H1 (cell line): Measurements from ENCODE around the gene SPDYE6. TPM values are rescaled to one million over a fixed set of nuclear protein-coding genes. Genes with fewer than 3 reads are reported as not detected.

Source experiments
- CTCF ChIA-PET: fragments of 300-600 bp; sonication (Branson Sonifier 250); formaldehyde crosslinking; loops from one replicate; lab custom pipeline; 2021; ENCODE audit not compliant: partially characterized antibody; lab: Charles Lee
- POLR2A ChIA-PET: fragments of 300-600 bp; sonication (Branson Sonifier 250); formaldehyde crosslinking; loops from one replicate; lab custom pipeline; 2021; ENCODE audit warnings: inconsistent platforms; ENCODE audit not compliant: partially characterized antibody; lab: Charles Lee
- DNase-seq, 2 experiments: peaks; one replicate each; pipeline versions ENCODE4 v3.0.0 to v3.0.0-alpha.2; 2010 to 2022; ENCODE audit warnings: low spot score in 2 of 2, low read depth in 1 of 2, mixed read lengths in 1 of 2
- FAIRE-seq: peaks from 2 replicates; lab custom pipeline; 2011; peaks lifted over from hg19 to GRCh38; lab: Jason Lieb, UNC
- H2AFZ ChIP-seq: 2 replicates; pipeline ENCODE4 v1.8.1; 2012; ENCODE audit warnings: low read length, inconsistent platforms
- H2AK5ac ChIP-seq: 2 replicates; pipeline ENCODE4 v1.6.1; 2013; ENCODE audit warnings: low read depth, low read length
- H2BK120ac ChIP-seq: replicated peaks from 2 replicates; pipeline ENCODE3; 2013; ENCODE audit warnings: low read depth, low read length, inconsistent platforms
- H2BK12ac ChIP-seq: 2 replicates; pipeline ENCODE4 v1.6.1; 2013; ENCODE audit warnings: low read depth, low read length
- H2BK15ac ChIP-seq: 2 replicates; pipeline ENCODE4 v1.6.1; 2013; ENCODE audit warnings: low read length
- H2BK20ac ChIP-seq: 2 replicates; pipeline ENCODE4 v1.6.1; 2013; ENCODE audit warnings: low read length
- H2BK5ac ChIP-seq: 2 replicates; pipeline ENCODE4 v1.6.1; 2013; ENCODE audit warnings: low read depth, low read length
- H3K14ac ChIP-seq: 2 replicates; pipeline ENCODE4 v1.6.1; 2013; ENCODE audit warnings: inconsistent platforms; ENCODE audit not compliant: insufficient read length
- H3K18ac ChIP-seq: 2 replicates; pipeline ENCODE4 v1.6.1; 2013; ENCODE audit warnings: low read length; ENCODE audit errors: extremely low read depth
- H3K23ac ChIP-seq: 2 replicates; pipeline ENCODE4 v1.6.1; 2013; ENCODE audit warnings: inconsistent platforms; ENCODE audit not compliant: insufficient read length
- H3K23me2 ChIP-seq: 2 replicates; pipeline ENCODE4 v1.6.1; 2013; ENCODE audit warnings: low read depth, low read length
- H3K27ac ChIP-seq: 2 replicates; pipeline ENCODE4 v1.6.1; 2011; ENCODE audit warnings: low read depth, low read length, inconsistent platforms
- H3K27me3 ChIP-seq, 4 experiments: replicated peaks in 1 of 4; 1 replicate in 1 of 4; 2 replicates in 3 of 4; pipeline versions ENCODE4 v1.6.1 to v1.8.1; 2011 to 2013; ENCODE audit warnings: low read length in 3 of 4, mild to moderate bottlenecking in 3 of 4, inconsistent platforms in 2 of 4, mixed read lengths in 2 of 4, moderate library complexity in 1 of 4; ENCODE audit not compliant: control insufficient read depth in 3 of 4, insufficient read depth in 3 of 4; ENCODE audit errors: extremely low read depth in 1 of 4
- H3K36me3 ChIP-seq, 4 experiments: 2 replicates each; pipeline versions ENCODE4 v1.6.1 to v1.8.1; 2011 to 2013; ENCODE audit warnings: mild to moderate bottlenecking in 4 of 4, low read length in 3 of 4, moderate library complexity in 2 of 4, control low read depth in 1 of 4, inconsistent platforms in 1 of 4; ENCODE audit not compliant: insufficient read depth in 4 of 4, control insufficient read depth in 2 of 4
- H3K4ac ChIP-seq: replicated peaks from 2 replicates; pipeline ENCODE3; 2013; ENCODE audit warnings: low read length, low read depth, mixed read lengths, inconsistent platforms; ENCODE audit not compliant: insufficient read length
- H3K4me1 ChIP-seq, 4 experiments: replicated peaks in 1 of 4; 1 replicate in 1 of 4; 2 replicates in 3 of 4; pipeline versions ENCODE4 v1.6.1 to v1.8.1; 2011 to 2013; ENCODE audit warnings: low read length in 3 of 4, inconsistent platforms in 2 of 4, mixed read lengths in 1 of 4; ENCODE audit not compliant: insufficient read depth in 4 of 4, control insufficient read depth in 3 of 4
- H3K4me2 ChIP-seq, 2 experiments: 2 replicates each; pipeline versions ENCODE4 v1.6.1 to v1.8.1; 2011 to 2013; ENCODE audit warnings: low read depth in 2 of 2, low read length in 2 of 2, control low read depth in 1 of 2, inconsistent platforms in 1 of 2, mild to moderate bottlenecking in 1 of 2; ENCODE audit not compliant: insufficient read depth in 1 of 2
- H3K4me3 ChIP-seq, 4 experiments: fragments of 200-600, 300-600 bp in 1 of 4; sonication (generic), shearing (Covaris generic), sonication (Bioruptor Twin) in 1 of 4; 2 replicates each; pipeline versions ENCODE4 v1.5.1 to v1.8.1; 2011 to 2016; ENCODE audit warnings: low read length in 4 of 4, low read depth in 3 of 4, control low read depth in 2 of 4, inconsistent platforms in 2 of 4, mild to moderate bottlenecking in 2 of 4, mixed read lengths in 1 of 4, moderate library complexity in 1 of 4; ENCODE audit not compliant: insufficient read depth in 2 of 4; ENCODE audit errors: extremely low read depth in 1 of 4
- H3K56ac ChIP-seq: replicated peaks from 2 replicates; pipeline ENCODE3; 2013; ENCODE audit warnings: low read depth, mild to moderate bottlenecking, mixed read lengths, low read length, inconsistent platforms; ENCODE audit not compliant: insufficient read length
- H3K79me1 ChIP-seq: 2 replicates; pipeline ENCODE4 v1.6.1; 2013; ENCODE audit warnings: low read depth, low read length, control low read depth
- H3K79me2 ChIP-seq, 2 experiments: 2 replicates each; pipeline versions ENCODE4 v1.6.1 to v1.8.1; 2012 to 2013; ENCODE audit warnings: low read length in 2 of 2, mild to moderate bottlenecking in 2 of 2, inconsistent platforms in 1 of 2; ENCODE audit not compliant: insufficient read depth in 2 of 2, control insufficient read depth in 1 of 2
- H3K9ac ChIP-seq, 4 experiments: replicated peaks in 1 of 4; 1 replicate in 1 of 4; 2 replicates in 3 of 4; pipeline versions ENCODE4 v1.6.1 to v1.8.1; 2011 to 2013; ENCODE audit warnings: low read depth in 3 of 4, low read length in 3 of 4, control low read depth in 2 of 4, mild to moderate bottlenecking in 2 of 4, moderate library complexity in 2 of 4, inconsistent platforms in 1 of 4; ENCODE audit errors: extremely low read depth in 1 of 4
- H3K9me3 ChIP-seq, 2 experiments: 2 replicates each; pipeline versions ENCODE4 v1.6.1 to v1.8.1; 2012 to 2013; ENCODE audit warnings: mild to moderate bottlenecking in 2 of 2, moderate library complexity in 2 of 2, control low read depth in 1 of 2, inconsistent platforms in 1 of 2, low read depth in 1 of 2, low read length in 1 of 2, mixed read lengths in 1 of 2; ENCODE audit not compliant: insufficient read depth in 2 of 2
- H4K20me1 ChIP-seq, 2 experiments: replicated peaks in 1 of 2; 2 replicates each; pipeline versions ENCODE3 to v1.8.1; 2011 to 2013; ENCODE audit warnings: inconsistent platforms in 2 of 2, low read length in 2 of 2, mild to moderate bottlenecking in 1 of 2; ENCODE audit not compliant: insufficient read depth in 2 of 2, control insufficient read depth in 1 of 2
- H4K5ac ChIP-seq: 2 replicates; pipeline ENCODE4 v1.6.1; 2013; ENCODE audit warnings: low read length, low read depth, mixed read lengths, inconsistent platforms; ENCODE audit not compliant: insufficient read length
- H4K8ac ChIP-seq: 2 replicates; pipeline ENCODE4 v1.8.0; 2013; ENCODE audit warnings: mild to moderate bottlenecking, moderate library complexity, low read length, inconsistent platforms; ENCODE audit not compliant: insufficient read depth; ENCODE audit errors: extremely low read depth
- H4K91ac ChIP-seq: replicated peaks from 2 replicates; pipeline ENCODE3; 2013; ENCODE audit warnings: low read length, mixed read lengths, inconsistent platforms; ENCODE audit not compliant: insufficient read length
- CHD1 ChIP-seq: IDR thresholded peaks from 2 replicates; pipeline ENCODE4 v1.6.1; 2012; ENCODE audit warnings: low read depth, low read length, improper control_type of control experiment
- MAFK ChIP-seq: IDR thresholded peaks from 2 replicates; pipeline ENCODE4 v1.6.1; 2012; ENCODE audit warnings: low read depth, mild to moderate bottlenecking, improper control_type of control experiment, low read length
- RAD21 ChIP-seq, 2 experiments: IDR thresholded peaks in 1 of 2; conservative IDR thresholded peaks in 1 of 2; 2 replicates each; pipeline ENCODE4 v1.6.1; 2011; ENCODE audit warnings: low read depth in 2 of 2, low read length in 2 of 2, improper control_type of control experiment in 1 of 2, inconsistent platforms in 1 of 2, mild to moderate bottlenecking in 1 of 2, moderate library complexity in 1 of 2
- TEAD4 ChIP-seq: IDR thresholded peaks from 2 replicates; pipeline ENCODE4 v1.6.1; 2012; ENCODE audit warnings: low read depth, low read length, inconsistent platforms, mixed read lengths
- ZNF274 ChIP-seq: IDR thresholded peaks from 2 replicates; pipeline ENCODE4 v1.7.0; 2012; ENCODE audit warnings: low read length, borderline replicate concordance; ENCODE audit errors: extremely low read depth
- WGBS, 2 experiments: shearing (Covaris generic) in 1 of 2; methylation state at CpG; one replicate each; pipeline versions ENCODE4 v1.1.6 to v1.1.7; 2013 to 2015; ENCODE audit warnings: low lambda C conversion rate in 2 of 2, mixed read lengths in 2 of 2, inconsistent platforms in 1 of 2, low coverage in 1 of 2, missing lambda C conversion rate in 1 of 2; ENCODE audit not compliant: insufficient replicate concordance in 2 of 2, insufficient coverage in 1 of 2, insufficient read length in 1 of 2; ENCODE audit errors: extremely low coverage in 1 of 2, missing lambda C conversion rate in 1 of 2; 5-methylcytosine and 5-hydroxymethylcytosine counted together
- polyA plus RNA-seq, 7 experiments: library from polyadenylated mRNA; depleted of rRNA in 3 of 7; stranded (reverse) in 5 of 7; unstranded in 2 of 7; fragments of >200 nt in 5 of 7; fragments of 200-250 nt in 2 of 7; gene quantifications; 1 replicate in 5 of 7; 2 replicates in 1 of 7; 4 replicates in 1 of 7; pipeline versions ENCODE4 v1.2.1 to v1.2.3, GENCODE V29; 2011 to 2013; ENCODE audit warnings: missing spikeins in 2 of 7, mixed read lengths in 2 of 7
- total RNA-seq: library from RNA; stranded (reverse); fragmentation: NEBNext Ultra II Directional; extraction: Animal tissue kit (Norgen Biotek cat#: 25700); gene quantifications from 2 replicates; pipeline ENCODE4 v1.2.1, GENCODE V29; 2021
- TF ChIP-seq, protein P1 (sequence below), 3 experiments: IDR thresholded peaks; 1 replicate in 2 of 3; 2 replicates in 1 of 3; pipeline versions ENCODE4 v1.5.1 to v1.6.1; 2011; ENCODE audit warnings: low read length in 3 of 3, mild to moderate bottlenecking in 3 of 3, inconsistent platforms in 2 of 3, low read depth in 1 of 3, moderate library complexity in 1 of 3; ENCODE audit not compliant: insufficient read depth in 1 of 3; ENCODE audit errors: control extremely low read depth in 1 of 3

SPDYE6 gene
- total and polyA plus RNA-seq, 2 of the 8 experiments (the other 6 are each of a cell fraction or from before 2014, with no cell fraction given) = not detected

GRCh38 chr7:102395873-102396709, 39.8 kb upstream of the SPDYE6 start, which contains the start of gene PRKRIP1:
Gene PRKRIP1, plus strand, starts transcription at chr7:102396363. Its CDS starts 49 bp downstream, at chr7:102396412.
- peaks cover 11% of the 10 kb centered on the region for H3K23me2 ChIP-seq
- H3K27me3 ChIP-seq = no peaks in the 10 kb centered on the region
- H2AK5ac ChIP-seq = peak within 1 kb of the TSS; percentile 75; the same call in 1 of the 2 replicates
- no peak within 1 kb of the TSS for H2BK15ac ChIP-seq
- H3K56ac ChIP-seq = peak within 1 kb of the TSS; percentile 9
- H4K91ac ChIP-seq = peak within 1 kb of the TSS; percentile 4
- peak within 1 kb of the TSS; percentile 71 to 92 (median 87) for H3K9ac ChIP-seq
- peak within 1 kb of the TSS; percentile 69 to 94 (median 88) for H3K4me3 ChIP-seq
- H3K14ac ChIP-seq = no peak within 1 kb of the TSS
- peak within 1 kb of the TSS; percentile 93 for H3K27ac ChIP-seq
- peaks cover 3 to 11% of the 10 kb centered on the region in 2 experiments; a peak in 2 of 4 replicates for H3K79me2 ChIP-seq
- peak within 1 kb of the TSS; percentile 98 for H4K8ac ChIP-seq
- peak within 1 kb of the TSS; percentile 82 for H2BK12ac ChIP-seq
- peaks cover 0 to 1% of the 10 kb centered on the region in 2 experiments for H4K20me1 ChIP-seq
- H4K5ac ChIP-seq = peak within 1 kb of the TSS; percentile 79
- peak within 1 kb of the TSS; percentile 53 for H3K18ac ChIP-seq
- DNase-seq (peak; percentile 90 to 93), FAIRE-seq (peak; percentile 52)
- WGBS, 2 experiments = 0% methylated on average over 49 of the region's 59 CpGs; no CpG with 5 or more reads in 1 of the 2 experiments
- H2BK5ac ChIP-seq = peak within 1 kb of the TSS; percentile 89
- POLR2A ChIA-PET = interaction anchor here (0.6 to 4.0 kb wide), 37 partner anchors 8 to 741 kb away, joined by 3 to 21 read pairs (median 4); no protein-coding TSS in a partner anchor
- H3K36me3 ChIP-seq = peaks cover 2 to 16% (median 11%) of the 10 kb centered on the region in 4 experiments; a peak in 6 of 8 replicates
- H2AFZ ChIP-seq = peak within 1 kb of the TSS; percentile 28
- no peaks in the 10 kb centered on the region for H3K79me1 ChIP-seq
- peak within 1 kb of the TSS; percentile 88 to 96 for H3K4me2 ChIP-seq
- H3K4me1 ChIP-seq = peaks cover 0 to 6% (median 2%) of the 10 kb centered on the region in 4 experiments; a peak in 2 of 7 replicates
- no peaks in the 10 kb centered on the region for H3K9me3 ChIP-seq
- H3K23ac ChIP-seq = no peak within 1 kb of the TSS
- CTCF ChIA-PET = interaction anchor here (0.6 to 11.4 kb wide), 9 partner anchors 9 to 116 kb away, joined by 3 to 118 read pairs (median 5); no protein-coding TSS in a partner anchor
- no peak within 1 kb of the TSS for H2BK120ac ChIP-seq
- no peak within 1 kb of the TSS for H2BK20ac ChIP-seq
- no peak within 1 kb of the TSS for H3K4ac ChIP-seq
- TF ChIP-seq, protein P1, sequence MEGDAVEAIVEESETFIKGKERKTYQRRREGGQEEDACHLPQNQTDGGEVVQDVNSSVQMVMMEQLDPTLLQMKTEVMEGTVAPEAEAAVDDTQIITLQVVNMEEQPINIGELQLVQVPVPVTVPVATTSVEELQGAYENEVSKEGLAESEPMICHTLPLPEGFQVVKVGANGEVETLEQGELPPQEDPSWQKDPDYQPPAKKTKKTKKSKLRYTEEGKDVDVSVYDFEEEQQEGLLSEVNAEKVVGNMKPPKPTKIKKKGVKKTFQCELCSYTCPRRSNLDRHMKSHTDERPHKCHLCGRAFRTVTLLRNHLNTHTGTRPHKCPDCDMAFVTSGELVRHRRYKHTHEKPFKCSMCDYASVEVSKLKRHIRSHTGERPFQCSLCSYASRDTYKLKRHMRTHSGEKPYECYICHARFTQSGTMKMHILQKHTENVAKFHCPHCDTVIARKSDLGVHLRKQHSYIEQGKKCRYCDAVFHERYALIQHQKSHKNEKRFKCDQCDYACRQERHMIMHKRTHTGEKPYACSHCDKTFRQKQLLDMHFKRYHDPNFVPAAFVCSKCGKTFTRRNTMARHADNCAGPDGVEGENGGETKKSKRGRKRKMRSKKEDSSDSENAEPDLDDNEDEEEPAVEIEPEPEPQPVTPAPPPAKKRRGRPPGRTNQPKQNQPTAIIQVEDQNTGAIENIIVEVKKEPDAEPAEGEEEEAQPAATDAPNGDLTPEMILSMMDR (IDR thresholded peaks at IDR 0.05; ENCODE audit: control extremely low read depth in 1 of 3, insufficient read depth in 1 of 3, low read depth in 1 of 3, low read length in 3 of 3) = no peak
- TF ChIP-seq ZNF274 (no peak), MAFK (no peak), TEAD4 (no peak; the same call in 1 of the 2 replicates), CHD1 (no peak), RAD21 (IDR thresholded peaks at IDR 0.05 in 1 of 2, conservative IDR thresholded peaks at IDR 0.05 in 1 of 2; ENCODE audit: low read depth in 2 of 2, low read length in 2 of 2) (no peak)
